Tibial nerve (tissue), 4 donors: Measurements from ENCODE around the gene SLC8A3. TPM values are rescaled to one million over a fixed set of nuclear protein-coding genes. Genes with fewer than 3 reads are reported as not detected.

Experiments used
- DNase-seq, 2 donors: peaks; one replicate each; pipeline ENCODE4 v3.0.0-alpha.2; 2019; ENCODE audit warnings: low spot score in 2 of 2
- H3K27ac ChIP-seq, 4 donors: fragments of 200-600 bp; sonication (generic) in 3 of 4; one replicate each; pipeline ENCODE4 v1.5.1; 2017 to 2019; ENCODE audit warnings: mild to moderate bottlenecking in 1 of 4
- H3K27me3 ChIP-seq, 2 donors: fragments of 200-600 bp; sonication (generic) in 1 of 2; one replicate each; pipeline versions ENCODE4 v1.5.1 to v1.6.0; 2017 to 2019
- H3K36me3 ChIP-seq, 3 donors: fragments of 200-600 bp; sonication (generic); one replicate each; pipeline ENCODE4 v1.5.1; 2018 to 2019
- H3K4me1 ChIP-seq, 4 donors: fragments of 200-600 bp; sonication (generic) in 3 of 4; one replicate each; pipeline ENCODE4 v1.5.1; 2017 to 2019
- H3K4me3 ChIP-seq, 4 donors: fragments of 200-600 bp; sonication (generic) in 3 of 4; one replicate each; pipeline ENCODE4 v1.5.1; 2017 to 2019; ENCODE audit warnings: mild to moderate bottlenecking in 1 of 4, moderate library complexity in 1 of 4
- H3K9me3 ChIP-seq, 4 donors: fragments of 200-600 bp; sonication (generic) in 3 of 4; one replicate each; pipeline ENCODE4 v1.5.1; 2017 to 2019
- CTCF ChIP-seq, 5 experiments: fragments of 200-600 bp in 3 of 5; fragments of 450-650 bp in 2 of 5; sonication (generic) in 3 of 5; IDR thresholded peaks; one replicate each; pipeline ENCODE4 v1.5.1; 2016 to 2019; ENCODE audit warnings: antibody characterized with exemption in 5 of 5, mild to moderate bottlenecking in 3 of 5, moderate library complexity in 2 of 5
- EP300 ChIP-seq, 2 donors: sonication (generic); formaldehyde crosslinking; IDR thresholded peaks; one replicate each; pipeline ENCODE4 v1.6.1; 2017; ENCODE audit warnings: antibody characterized with exemption in 2 of 2, mild to moderate bottlenecking in 1 of 2
- POLR2A ChIP-seq, 2 donors: fragments of 450-650 bp; IDR thresholded peaks; one replicate each; pipeline ENCODE4 v1.6.1; 2017; ENCODE audit warnings: antibody characterized with exemption in 2 of 2, mild to moderate bottlenecking in 2 of 2, moderate library complexity in 2 of 2
- WGBS, 2 donors: methylation state at CpG; one replicate each; pipeline ENCODE4 v1.1.5; 2018; 5-methylcytosine and 5-hydroxymethylcytosine counted together
- total RNA-seq, 4 donors: library from RNA; depleted of rRNA; stranded (reverse); fragments of >200 nt; gene quantifications; one replicate each; pipeline ENCODE4 v1.1.0, GENCODE V29; 2016

The SLC8A3 gene
- total RNA-seq, 4 donors from 2014 or later: 0.20 to 1.0 (median 0.22) TPM; not detected in 1

GRCh38 chr14:70048313-70048654 is 140.5 kb downstream of the SLC8A3 start:
- no peak for TF ChIP-seq EP300 (IDR thresholded peaks at IDR 0.05)
- no peak for TF ChIP-seq POLR2A (IDR thresholded peaks at IDR 0.05)
- TF ChIP-seq CTCF (IDR thresholded peaks at IDR 0.05): no peak
- Histone ChIP-seq H3K27ac (no peak overlapping the region), H3K4me1 (no peaks in the 10 kb centered on the region), H3K36me3 (no peaks in the 10 kb centered on the region), H3K9me3 (no peaks in the 10 kb centered on the region), H3K4me3 (no peak overlapping the region), H3K27me3 (no peaks in the 10 kb centered on the region)
- DNase-seq: no peak
- WGBS, 2 donors: 65 to 72% methylated on average over 1 of the region's 1 CpG

- WGBS, 2 donors: 54 to 55% methylated on average over 3 of the region's 3 CpGs
- Histone ChIP-seq H3K27me3 (no peaks in the 10 kb centered on the region), H3K9me3 (no peaks in the 10 kb centered on the region), H3K36me3 (no peaks in the 10 kb centered on the region), H3K4me3 (no peak overlapping the region), H3K27ac (no peak overlapping the region), H3K4me1 (no peaks in the 10 kb centered on the region)
- TF ChIP-seq POLR2A (IDR thresholded peaks at IDR 0.05) (no peak), CTCF (IDR thresholded peaks at IDR 0.05) (no peak), EP300 (IDR thresholded peaks at IDR 0.05) (no peak)
- no peak for DNase-seq
These were observed 141.0 kb downstream of the SLC8A3 start for GRCh38 chr14:70047598-70048312.

GRCh38 chr14:70045844-70046535 is 142.8 kb downstream of the SLC8A3 start:
- H3K9me3 ChIP-seq: no peaks in the 10 kb centered on the region
- WGBS, 2 donors: 31 to 37% methylated on average over 22 of the region's 22 CpGs
- no peak overlapping the region for H3K4me3 ChIP-seq
- H3K27me3 ChIP-seq: no peaks in the 10 kb centered on the region
- no peaks in the 10 kb centered on the region for H3K36me3 ChIP-seq
- H3K4me1 ChIP-seq: no peaks in the 10 kb centered on the region
- H3K27ac ChIP-seq: no peak overlapping the region
- DNase-seq: no peak
- no peak for TF ChIP-seq EP300 (IDR thresholded peaks at IDR 0.05)
- TF ChIP-seq CTCF (IDR thresholded peaks at IDR 0.05): peak; percentile 21 to 50 (median 25)

- 69 to 77% methylated on average over 4 of the region's 4 CpGs for WGBS, 2 donors
- Histone ChIP-seq H3K27ac (no peak overlapping the region), H3K4me1 (no peaks in the 10 kb centered on the region), H3K27me3 (no peaks in the 10 kb centered on the region), H3K9me3 (no peaks in the 10 kb centered on the region), H3K36me3 (no peaks in the 10 kb centered on the region), H3K4me3 (no peak overlapping the region)
- TF ChIP-seq POLR2A (IDR thresholded peaks at IDR 0.05) (no peak), EP300 (IDR thresholded peaks at IDR 0.05) (no peak), CTCF (IDR thresholded peaks at IDR 0.05) (no peak)
- no peak for DNase-seq
These were observed 143.4 kb downstream of the SLC8A3 start for GRCh38 chr14:70045310-70045709.

GRCh38 chr14:70043001-70043400 is 145.8 kb downstream of the SLC8A3 start:
- no peak for TF ChIP-seq EP300 (IDR thresholded peaks at IDR 0.05)
- no peak for TF ChIP-seq POLR2A (IDR thresholded peaks at IDR 0.05)
- no peak for TF ChIP-seq CTCF (IDR thresholded peaks at IDR 0.05)
- DNase-seq: no peak
- Histone ChIP-seq H3K27me3 (no peaks in the 10 kb centered on the region), H3K36me3 (no peaks in the 10 kb centered on the region), H3K27ac (no peak overlapping the region), H3K9me3 (no peaks in the 10 kb centered on the region), H3K4me1 (no peaks in the 10 kb centered on the region), H3K4me3 (no peak overlapping the region)
- 61 to 85% methylated on average over 2 of the region's 2 CpGs for WGBS, 2 donors
